ENCODE measurements around the gene LRRFIP2.

Gene LRRFIP2

DNA sequence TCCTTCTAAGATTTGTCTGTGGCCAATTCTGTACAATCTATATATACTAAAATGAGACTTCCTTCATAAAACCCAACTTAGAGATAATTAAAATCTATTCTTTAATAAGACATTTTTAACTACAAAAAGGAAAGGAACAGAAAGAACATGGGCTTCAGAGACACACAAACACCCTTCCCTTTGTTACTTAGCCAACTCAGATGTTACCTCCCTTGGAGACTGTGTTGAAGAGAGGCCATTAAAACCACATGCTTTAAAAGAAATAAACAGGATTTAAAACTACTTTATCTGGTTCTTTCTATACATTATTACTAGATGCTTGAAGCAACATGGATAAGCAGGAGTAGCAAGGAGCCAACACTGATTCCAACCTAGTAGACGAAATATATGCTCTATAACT, 42.0 kb downstream of the LRRFIP2 start:
- TF ChIP-seq, protein P1, sequence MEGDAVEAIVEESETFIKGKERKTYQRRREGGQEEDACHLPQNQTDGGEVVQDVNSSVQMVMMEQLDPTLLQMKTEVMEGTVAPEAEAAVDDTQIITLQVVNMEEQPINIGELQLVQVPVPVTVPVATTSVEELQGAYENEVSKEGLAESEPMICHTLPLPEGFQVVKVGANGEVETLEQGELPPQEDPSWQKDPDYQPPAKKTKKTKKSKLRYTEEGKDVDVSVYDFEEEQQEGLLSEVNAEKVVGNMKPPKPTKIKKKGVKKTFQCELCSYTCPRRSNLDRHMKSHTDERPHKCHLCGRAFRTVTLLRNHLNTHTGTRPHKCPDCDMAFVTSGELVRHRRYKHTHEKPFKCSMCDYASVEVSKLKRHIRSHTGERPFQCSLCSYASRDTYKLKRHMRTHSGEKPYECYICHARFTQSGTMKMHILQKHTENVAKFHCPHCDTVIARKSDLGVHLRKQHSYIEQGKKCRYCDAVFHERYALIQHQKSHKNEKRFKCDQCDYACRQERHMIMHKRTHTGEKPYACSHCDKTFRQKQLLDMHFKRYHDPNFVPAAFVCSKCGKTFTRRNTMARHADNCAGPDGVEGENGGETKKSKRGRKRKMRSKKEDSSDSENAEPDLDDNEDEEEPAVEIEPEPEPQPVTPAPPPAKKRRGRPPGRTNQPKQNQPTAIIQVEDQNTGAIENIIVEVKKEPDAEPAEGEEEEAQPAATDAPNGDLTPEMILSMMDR (conservative IDR thresholded peaks at IDR 0.05), result no peak
- H3K27ac ChIP-seq, result no peak overlapping the region

DNA sequence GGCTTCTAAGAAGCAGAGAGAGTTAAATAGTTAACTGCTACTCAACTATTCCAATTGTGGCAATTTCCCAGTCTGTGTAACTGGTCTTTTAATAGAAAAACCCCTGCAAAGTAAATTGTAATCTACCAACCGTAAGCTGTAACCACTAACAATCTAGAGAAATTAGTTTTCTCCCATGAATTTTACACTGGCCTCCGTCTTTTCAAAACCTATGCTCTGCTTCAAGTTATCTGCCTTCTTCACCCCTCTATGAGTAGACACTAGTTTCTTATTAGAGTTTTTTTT, 42.6 kb downstream of the LRRFIP2 start:
- TF ChIP-seq, protein P1 (conservative IDR thresholded peaks at IDR 0.05), result no peak
- H3K27ac ChIP-seq, result no peak overlapping the region

DNA sequence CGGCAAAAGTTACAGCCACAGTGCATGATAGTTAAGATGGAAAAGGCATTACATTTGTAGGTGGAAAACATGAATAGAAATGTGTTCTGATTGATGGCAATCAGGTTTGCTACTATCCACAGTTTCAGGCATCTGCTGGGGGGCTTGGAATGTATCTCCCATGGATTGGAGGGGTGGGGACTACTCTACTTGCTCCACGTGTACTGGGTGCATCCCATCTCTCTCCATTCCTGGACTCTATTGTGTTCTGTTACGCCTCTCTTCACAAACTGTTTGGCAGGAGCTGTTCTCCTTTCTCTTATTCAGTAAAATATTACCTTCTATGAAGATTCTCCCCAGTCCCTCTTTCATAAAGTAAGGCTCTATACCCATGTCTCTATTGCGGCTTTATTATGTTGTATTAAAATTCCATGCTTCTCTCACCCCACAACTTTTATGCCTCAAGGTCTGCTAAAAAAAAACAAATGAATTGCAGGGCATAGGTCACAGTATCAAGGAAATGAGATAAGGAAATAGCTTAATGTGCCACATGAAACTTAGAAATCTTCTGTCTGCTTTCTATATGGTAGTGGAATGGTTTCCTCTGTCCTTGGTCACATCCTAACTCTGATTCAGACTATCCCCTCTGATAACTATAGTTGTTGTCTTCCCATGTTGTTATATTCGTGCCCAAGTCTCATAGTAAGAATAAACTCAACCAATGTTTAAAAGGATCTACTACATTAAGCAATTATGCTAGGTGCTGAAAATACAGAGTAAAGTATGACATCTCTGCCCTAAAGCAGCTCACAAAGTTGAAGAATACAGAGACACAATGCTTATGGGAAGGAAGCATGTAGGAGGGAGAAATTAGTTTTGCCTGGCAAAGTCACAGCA, 43.2 kb downstream of the LRRFIP2 start:
- H3K27ac ChIP-seq, result no peak overlapping the region
- TF ChIP-seq, protein P1 (conservative IDR thresholded peaks at IDR 0.05), result no peak

DNA sequence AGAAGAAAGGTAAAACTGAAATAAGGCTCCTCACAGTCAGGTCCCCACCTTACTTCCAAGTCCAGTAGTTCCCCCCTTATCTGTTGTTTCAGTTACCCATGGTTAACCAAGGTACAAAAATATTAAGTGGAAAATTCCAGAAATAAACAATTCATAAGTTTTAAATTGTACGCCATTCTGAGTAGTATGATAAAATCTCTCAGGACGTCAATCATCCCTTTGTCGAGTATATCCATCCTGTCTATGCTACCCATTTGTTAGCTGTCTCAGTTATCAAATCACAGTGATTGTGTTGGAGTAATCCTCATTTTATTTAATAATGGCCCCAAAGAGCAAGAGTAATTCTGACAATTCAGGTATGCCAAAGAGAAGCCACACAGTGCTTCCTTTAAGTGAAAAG, 43.9 kb downstream of the LRRFIP2 start:
- TF ChIP-seq, protein P1 (conservative IDR thresholded peaks at IDR 0.05), result no peak
- H3K27ac ChIP-seq, result no peak overlapping the region

DNA sequence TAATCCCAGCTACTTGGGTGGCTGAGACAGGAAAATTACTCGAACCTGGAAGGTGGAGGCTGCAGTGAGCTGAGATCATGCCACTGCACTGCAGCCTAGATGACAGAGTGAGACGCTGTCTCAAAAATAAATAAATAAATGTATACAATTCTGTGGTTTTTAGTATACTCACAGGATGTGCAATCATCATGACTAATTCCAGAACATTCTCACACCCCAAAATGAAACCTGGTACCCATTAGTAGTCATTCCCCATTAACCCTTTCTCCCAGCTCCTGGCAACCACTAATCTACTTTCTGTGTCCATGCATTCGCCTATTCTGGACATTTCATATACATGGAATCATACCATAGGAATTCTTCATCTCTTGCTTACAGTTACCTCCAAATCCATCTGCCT, 44.5 kb downstream of the LRRFIP2 start:
- TF ChIP-seq, protein P1 (conservative IDR thresholded peaks at IDR 0.05), result no peak
- H3K27ac ChIP-seq, result no peak overlapping the region

DNA sequence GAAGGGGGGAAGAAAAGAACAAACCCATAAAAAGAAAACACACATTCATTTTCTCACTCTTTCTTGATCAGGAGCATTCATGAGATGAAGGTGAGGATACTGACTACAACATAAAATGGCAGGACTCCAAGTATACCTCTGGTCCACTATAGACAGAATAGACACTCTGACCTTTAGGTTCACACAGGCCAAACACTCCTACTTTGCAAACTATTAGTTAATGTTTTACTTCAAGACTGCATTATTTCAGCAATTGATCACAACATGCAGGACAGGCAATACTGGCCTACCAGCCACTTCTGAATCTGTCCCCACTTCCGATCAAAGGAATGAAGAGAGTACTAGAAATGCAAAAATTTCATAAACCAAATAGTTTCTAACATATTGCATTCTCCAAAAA, 47.0 kb downstream of the LRRFIP2 start:
- TF ChIP-seq, protein P1 (conservative IDR thresholded peaks at IDR 0.05), result no peak
- no peak overlapping the region for H3K27ac ChIP-seq

DNA sequence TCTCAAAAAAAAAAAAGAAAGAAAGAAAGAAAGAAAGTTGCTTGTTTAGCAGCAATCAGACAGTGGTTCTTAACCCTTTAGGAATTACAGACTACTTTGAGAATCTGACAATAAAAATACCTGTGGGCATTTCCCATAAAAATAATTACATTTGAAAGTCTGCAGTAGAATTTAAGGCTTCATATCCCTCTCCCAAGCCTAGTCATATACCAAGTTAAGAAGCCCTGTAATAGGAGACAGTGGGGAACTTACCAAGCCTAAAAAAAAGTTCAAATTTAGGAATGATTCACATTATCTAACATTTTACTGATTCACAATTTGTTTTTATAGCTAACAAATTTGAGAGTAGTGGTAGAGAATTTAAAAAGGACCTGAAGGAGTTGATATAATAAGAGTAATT, 47.5 kb downstream of the LRRFIP2 start:
- TF ChIP-seq, protein P1 (conservative IDR thresholded peaks at IDR 0.05), result no peak

More for the DNA sequence above, 47.5 kb downstream of the LRRFIP2 start:
- no peak overlapping the region for H3K27ac ChIP-seq
